ENCODE results near the gene SMYD3. TPM values are rescaled to one million over a fixed set of nuclear protein-coding genes. Genes with fewer than 3 reads are reported as not detected.
A peak's percentile ranks its signal among the peaks of the same experiment; 100 is the strongest.

The SMYD3 gene
- total RNA-seq, 1 donor from 2014 or later, result 29.2 TPM

GRCh38 chr1:246219508-246220030 lies 287.5 kb downstream of the SMYD3 start:
- no peak overlapping the region for H3K4me3 ChIP-seq (ENCODE audit: low read depth, low read length)
- H3K27me3 ChIP-seq (ENCODE audit: control insufficient read depth, insufficient read depth, low read length), result no peaks in the 10 kb centered on the region
- TF ChIP-seq CTCF (IDR thresholded peaks at IDR 0.05; ENCODE audit: insufficient read depth, low read length, poor library complexity, severe bottlenecking), result no peak
- no peaks in the 10 kb centered on the region for H3K36me3 ChIP-seq (ENCODE audit: control insufficient read depth, insufficient read depth, low read length)
- peak; percentile 10 for DNase-seq (ENCODE audit: low read depth)

DNA sequence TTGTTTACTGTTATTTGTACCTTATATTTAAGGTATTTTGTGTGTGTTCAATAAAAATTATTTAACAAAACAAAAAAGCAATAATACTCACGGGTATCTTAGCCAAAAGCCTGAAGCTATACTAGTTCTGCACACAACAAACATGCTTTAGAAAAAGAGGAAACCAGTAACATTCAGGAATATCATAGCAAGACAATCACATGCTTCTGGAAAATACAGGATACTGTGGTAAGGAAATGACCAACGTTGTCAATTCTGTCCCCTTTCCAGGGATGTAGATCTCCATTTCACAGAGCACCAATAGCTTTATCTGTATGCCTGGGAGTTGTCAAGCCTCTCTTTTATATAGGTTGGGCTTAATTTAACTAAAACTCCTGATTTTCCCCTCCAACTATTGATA lies 288.4 kb downstream of the SMYD3 start:
- Histone ChIP-seq H3K4me3 (ENCODE audit: low read depth, low read length) (no peak overlapping the region), H3K36me3 (ENCODE audit: control insufficient read depth, insufficient read depth, low read length) (no peaks in the 10 kb centered on the region), H3K27me3 (ENCODE audit: control insufficient read depth, insufficient read depth, low read length) (no peaks in the 10 kb centered on the region)
- DNase-seq (ENCODE audit: low read depth), result no peak
- TF ChIP-seq CTCF (IDR thresholded peaks at IDR 0.05; ENCODE audit: insufficient read depth, low read length, poor library complexity, severe bottlenecking), result no peak

DNA sequence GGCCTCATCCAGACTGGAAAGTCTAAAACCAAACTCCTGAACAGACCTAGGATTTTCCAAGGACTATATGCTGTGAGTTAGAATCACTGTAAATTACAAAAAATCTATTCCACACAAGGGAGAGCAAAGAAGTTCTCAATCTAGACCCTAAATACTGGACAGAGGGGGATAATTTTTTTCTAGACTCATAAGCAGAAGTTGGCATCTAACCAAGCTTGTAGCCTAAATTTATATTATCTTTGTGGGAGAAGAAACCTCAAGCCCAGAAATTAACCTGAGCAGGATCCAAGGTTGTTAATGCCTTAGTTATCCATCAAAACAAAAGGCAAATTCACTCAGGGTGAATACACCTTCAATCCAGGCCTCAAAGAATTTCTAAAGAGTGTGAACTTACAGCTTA lies 290.2 kb downstream of the SMYD3 start:
- Histone ChIP-seq H3K4me3 (ENCODE audit: low read depth, low read length) (no peak overlapping the region), H3K27me3 (ENCODE audit: control insufficient read depth, insufficient read depth, low read length) (no peaks in the 10 kb centered on the region), H3K36me3 (ENCODE audit: control insufficient read depth, insufficient read depth, low read length) (no peaks in the 10 kb centered on the region)
- no peak for DNase-seq (ENCODE audit: low read depth)
- no peak for TF ChIP-seq CTCF (IDR thresholded peaks at IDR 0.05; ENCODE audit: insufficient read depth, low read length, poor library complexity, severe bottlenecking)

DNA sequence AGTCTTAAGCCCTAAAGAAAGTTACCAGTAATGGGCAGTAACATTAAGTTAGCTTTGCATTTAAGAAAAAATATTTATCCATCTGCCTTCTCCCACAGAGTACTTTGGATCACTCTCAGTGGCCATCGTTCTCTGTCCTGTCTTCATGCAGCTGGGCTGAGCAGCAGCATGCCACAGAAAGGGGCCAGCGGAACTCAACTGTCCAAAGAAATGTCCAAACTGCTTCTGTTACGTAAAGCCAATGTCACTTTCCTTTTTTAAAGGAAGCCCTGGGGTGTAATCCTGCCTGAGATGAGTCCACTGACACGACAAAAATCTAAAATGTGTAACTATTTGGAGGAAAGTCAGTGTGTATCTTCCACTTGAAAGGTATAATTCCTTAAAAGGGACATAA lies 291.6 kb downstream of the SMYD3 start:
- no peak for DNase-seq (ENCODE audit: low read depth)
- no peak for TF ChIP-seq CTCF (IDR thresholded peaks at IDR 0.05; ENCODE audit: insufficient read depth, low read length, poor library complexity, severe bottlenecking)
- no peaks in the 10 kb centered on the region for H3K27me3 ChIP-seq (ENCODE audit: control insufficient read depth, insufficient read depth, low read length)
- H3K36me3 ChIP-seq (ENCODE audit: control insufficient read depth, insufficient read depth, low read length), result no peaks in the 10 kb centered on the region
- H3K4me3 ChIP-seq (ENCODE audit: low read depth, low read length), result no peak overlapping the region

DNA sequence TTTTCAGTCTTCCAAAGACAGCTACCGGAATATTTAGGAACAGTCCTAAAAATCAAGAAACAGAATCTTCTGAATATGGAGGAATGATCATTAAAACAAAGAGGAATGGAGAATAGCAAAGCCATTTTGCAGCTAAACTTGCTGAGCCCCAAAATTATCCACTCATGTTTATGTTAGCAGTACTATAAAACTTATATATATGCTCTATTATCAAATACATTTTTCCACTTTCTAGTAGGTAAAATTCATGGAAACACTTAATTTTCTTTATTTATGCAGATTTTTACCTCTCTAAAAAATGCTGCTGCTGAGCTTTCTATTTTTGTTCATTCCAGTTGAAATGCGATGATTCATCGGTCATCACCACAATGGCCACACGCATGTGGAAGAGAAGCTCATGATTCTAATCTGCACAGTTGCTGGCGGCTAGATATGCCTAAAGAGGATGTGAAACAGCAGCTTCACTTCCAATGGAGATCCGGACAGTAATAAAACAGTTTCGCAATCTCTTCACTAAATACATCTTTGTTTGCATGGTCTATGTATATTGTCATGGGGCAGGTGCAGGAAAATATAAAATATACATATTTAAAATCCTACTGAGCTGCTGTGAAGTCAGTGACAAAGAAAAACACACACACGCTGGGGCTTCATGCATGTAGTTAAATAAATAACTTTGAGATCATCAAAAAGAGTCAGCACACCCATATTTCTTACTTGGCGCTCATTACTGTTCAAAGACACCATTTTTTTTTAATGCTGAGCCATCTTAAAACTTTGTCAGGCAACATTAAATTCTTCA lies 292.2 kb downstream of the SMYD3 start:
- peak; percentile 42 for DNase-seq (ENCODE audit: low read depth)

More for the DNA sequence above, 292.2 kb downstream of the SMYD3 start:
- no peak for TF ChIP-seq CTCF (IDR thresholded peaks at IDR 0.05; ENCODE audit: insufficient read depth, low read length, poor library complexity, severe bottlenecking)
- Histone ChIP-seq H3K27me3 (ENCODE audit: control insufficient read depth, insufficient read depth, low read length) (no peaks in the 10 kb centered on the region), H3K36me3 (ENCODE audit: control insufficient read depth, insufficient read depth, low read length) (no peaks in the 10 kb centered on the region), H3K4me3 (ENCODE audit: low read depth, low read length) (no peak overlapping the region)

Data from kidney epithelial cell (primary cell).